ENCODE measurements around the gene BARX2.

The BARX2 gene

GRCh38 chr11:129402206-129403171 is 26.8 kb downstream of the BARX2 start:
- DNase-seq = no peak

- DNase-seq = no peak
These were observed 29.1 kb downstream of the BARX2 start for GRCh38 chr11:129404731-129405130.

- no peak for DNase-seq
These were observed 33.3 kb downstream of the BARX2 start for GRCh38 chr11:129408865-129409444.

DNA sequence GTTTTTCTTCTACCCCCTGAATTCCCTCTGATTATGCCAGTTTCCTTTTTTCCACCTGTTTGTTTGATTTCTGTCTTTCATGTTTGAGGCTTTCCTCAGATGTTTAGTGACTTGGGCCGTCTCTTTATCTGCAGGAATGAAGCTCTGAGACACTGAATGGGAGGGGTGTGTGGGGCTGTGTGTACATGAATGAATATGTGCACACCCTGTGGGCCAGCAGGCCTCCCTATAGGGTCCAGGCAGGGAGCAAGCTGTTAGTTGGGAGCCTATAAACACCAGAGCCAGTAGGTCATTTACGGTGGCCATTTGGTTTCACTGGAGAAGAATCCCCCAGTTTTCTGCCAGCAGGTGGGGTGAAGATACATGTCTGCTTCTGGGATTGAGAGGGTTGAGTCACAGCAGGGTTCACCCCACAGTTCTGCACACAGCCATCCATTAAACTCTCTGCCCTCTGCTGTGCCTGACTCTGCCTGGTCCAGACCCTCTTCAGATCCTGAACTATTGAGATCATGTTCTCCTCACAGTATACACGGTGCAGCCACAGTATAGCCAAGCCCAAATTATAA is 34.8 kb downstream of the BARX2 start:
- DNase-seq = no peak

- no peak for DNase-seq
These were observed 36.8 kb downstream of the BARX2 start for GRCh38 chr11:129412494-129412893.

DNA sequence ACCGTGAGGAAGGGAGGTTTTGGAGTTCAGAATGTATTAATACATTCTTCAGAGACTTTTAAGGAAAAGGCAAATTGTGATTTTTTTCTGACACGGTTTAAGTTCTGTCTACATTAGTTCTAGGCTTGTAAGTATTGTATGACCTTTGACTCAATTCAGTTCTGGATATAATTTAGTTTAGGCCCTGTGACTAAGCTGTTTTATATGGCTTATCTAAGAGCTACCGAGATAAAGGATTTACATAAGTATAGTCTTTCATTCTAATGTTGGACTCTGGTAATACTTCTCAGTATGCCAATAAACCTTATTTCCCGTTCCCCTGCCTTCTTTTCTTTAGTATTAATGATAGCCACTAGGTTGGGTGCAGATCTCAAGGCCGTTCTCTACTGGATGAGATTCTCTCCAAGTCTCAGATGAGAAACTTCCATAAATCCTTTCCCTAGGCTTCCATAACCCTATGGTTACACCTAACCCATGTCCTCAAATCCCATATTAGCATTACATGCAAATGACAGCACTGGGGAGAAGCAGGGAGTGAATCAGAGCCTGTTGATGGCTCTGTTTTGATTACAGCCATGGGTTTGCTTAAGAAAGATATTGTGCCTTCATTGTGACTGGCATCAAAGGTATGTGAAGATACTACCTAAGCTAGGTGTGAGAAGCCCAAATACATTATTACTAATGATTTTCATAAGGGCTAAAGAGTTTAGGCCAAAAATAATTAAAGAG is 38.7 kb downstream of the BARX2 start:
- DNase-seq = no peak

DNA sequence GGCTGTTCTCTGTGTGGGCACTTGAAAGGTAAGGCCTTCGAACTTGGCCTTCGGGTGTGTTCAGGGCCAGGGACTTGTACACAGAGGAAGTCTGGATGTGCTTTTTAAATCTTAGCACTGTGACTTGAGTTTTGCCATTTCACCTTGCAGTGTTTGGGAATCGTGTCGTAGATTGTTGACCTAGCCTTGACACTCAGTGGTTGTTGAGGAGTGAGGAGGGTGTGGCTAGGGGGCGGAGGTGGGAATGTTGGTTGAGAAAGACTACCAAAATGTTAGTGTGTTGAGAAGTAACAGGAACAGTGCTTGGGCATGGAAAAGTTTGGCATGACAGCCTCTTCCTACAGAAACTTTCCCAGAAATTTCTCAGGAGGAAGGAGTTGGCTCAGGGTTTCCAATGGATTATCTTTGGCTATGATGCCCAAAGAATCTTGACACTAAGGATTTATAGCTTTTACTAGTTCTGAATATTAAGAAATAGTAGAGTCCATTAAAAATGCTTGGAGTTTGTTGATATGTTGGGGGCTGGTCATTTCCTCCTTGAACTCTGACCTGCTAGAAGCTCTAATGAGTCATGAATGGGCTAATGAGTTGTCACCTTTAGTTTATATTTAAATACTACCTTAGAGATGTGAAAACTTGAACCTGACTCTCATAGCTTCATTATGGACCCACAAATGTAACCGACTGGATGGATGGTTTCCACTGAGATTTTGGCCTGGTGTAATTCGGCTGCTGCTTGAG is 40.6 kb downstream of the BARX2 start:
- DNase-seq = no peak

DNA sequence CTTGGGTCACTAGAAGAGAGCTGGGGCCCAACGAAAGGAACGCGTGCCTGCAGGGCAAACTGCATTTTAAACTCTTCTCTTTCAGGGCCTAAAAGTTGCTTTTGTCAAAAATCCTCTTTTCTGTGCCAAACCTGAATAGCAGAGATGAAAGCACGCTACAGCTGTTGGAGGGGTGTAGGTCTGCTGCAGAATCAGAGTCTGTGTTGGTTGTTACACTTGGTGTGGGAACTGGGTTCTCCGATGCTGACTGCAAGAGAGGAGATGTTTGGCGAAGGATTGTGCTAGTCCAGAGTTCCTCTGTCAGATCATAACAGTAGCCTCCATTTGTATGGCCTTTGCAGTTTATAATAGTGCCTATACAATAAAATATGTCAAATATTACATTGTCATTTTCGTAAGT is 41.8 kb downstream of the BARX2 start:
- DNase-seq = no peak

DNA sequence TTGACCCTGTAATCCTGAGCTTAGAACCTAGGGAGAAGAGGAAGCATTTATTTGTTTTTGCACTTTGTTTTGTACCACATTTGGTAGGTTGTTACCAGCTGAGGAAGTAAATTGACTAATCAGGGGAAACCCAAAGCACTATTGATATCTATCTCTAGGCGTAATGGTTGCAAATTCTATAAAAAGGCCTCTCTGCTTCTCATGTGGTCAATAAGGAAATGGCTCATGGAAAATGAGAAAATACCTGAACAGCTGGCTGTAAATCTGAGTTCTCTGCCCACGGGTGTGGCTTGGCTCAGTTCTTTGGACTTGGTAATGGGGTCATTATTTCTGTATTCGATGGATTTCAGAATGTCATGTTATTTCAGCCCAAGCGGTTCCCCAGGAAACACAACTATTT is 42.4 kb downstream of the BARX2 start:
- DNase-seq = no peak

GRCh38 chr11:129419386-129419785 is 43.7 kb downstream of the BARX2 start:
- DNase-seq = no peak

GRCh38 chr11:129423426-129423825 is 47.8 kb downstream of the BARX2 start:
- DNase-seq = no peak

GRCh38 chr11:129425214-129425613 is 49.6 kb downstream of the BARX2 start:
- no peak for DNase-seq

DNA sequence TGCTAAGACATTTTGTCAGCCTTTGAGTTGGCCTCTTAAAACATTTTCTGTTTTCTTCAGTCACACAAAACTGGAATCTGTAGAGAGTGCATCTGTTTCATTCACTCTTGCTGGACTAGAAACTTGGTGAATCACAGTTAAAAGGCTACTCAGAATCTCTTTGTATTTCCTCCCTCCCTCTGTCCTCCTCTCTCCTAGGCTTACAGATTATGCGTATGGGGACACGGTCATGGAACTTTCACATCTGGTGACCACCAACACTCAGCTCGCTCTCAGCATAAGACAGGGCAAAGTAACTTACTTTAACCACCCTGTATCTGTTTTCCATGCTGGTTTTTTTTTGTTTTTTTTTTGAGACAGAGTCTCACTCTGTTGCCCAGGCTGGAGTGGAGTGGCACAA is 50.4 kb downstream of the BARX2 start:
- no peak for DNase-seq

DNA sequence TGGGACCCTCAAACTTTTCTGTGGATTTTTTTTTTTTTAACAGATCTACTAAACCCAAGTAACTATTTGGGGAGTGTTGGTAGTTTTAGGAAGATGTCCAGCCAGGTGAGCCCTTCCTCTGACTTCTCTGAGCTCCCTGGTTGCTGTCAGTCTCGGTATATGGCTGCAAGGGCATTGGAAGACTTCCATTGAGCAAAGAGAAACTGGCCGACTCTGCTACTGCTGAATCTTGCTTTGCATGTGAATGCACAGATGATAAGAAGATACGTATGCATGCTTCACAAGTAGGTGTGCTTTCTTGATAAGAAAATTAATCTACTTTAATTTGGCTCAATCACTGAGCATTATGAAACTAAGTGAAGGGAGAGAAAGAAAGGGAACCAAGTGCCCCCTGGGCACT is 51.1 kb downstream of the BARX2 start:
- no peak for DNase-seq

DNA sequence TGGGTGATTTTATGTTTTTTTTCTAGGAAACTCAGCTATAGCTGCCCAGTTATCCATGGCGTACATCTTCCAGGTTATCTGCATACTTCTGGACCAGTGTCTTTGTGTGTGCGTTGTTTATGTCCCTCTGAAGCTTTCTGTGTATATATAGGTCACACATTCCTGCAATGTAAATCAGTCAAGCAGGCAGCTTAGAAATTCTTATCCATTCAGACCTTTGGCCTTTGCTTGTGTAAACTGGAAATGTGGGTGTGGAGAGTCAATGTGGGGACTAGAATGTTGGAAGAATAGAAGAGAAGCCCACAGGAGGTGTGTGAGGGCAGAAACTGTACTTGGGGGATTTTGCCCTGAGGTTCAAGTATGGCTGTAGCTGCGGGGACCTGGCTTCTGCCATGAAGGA is 51.7 kb downstream of the BARX2 start:
- DNase-seq = no peak

DNA sequence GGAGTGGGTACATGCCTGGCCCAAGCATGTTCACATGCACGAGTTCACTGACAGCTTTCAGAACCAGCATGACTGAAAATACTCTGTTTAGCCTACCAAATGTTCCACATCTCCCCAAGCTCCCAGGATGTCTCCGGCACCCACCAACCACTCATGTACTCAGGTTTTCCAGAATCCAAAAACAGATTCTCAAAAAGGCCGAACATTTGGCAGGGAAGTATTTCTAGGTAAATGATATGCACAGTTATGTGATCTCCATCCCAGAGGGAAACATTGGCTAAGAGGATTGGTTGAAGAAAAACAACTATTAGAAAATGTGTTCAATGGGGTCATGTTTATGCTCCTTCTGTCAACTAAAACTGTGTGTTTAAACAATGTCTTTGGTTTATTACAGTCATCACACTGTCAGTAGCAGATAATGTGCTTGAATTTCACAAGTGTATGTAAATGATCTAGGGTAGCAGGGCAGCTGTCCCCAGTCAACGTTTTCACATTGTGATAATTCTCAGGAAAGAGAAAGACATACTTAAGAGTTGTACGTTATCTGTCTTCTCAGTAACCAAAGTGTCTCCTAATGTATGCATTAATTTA is 52.3 kb downstream of the BARX2 start:
- DNase-seq = no peak

GRCh38 chr11:129428557-129428956 is 52.9 kb downstream of the BARX2 start:
- DNase-seq = no peak

DNA sequence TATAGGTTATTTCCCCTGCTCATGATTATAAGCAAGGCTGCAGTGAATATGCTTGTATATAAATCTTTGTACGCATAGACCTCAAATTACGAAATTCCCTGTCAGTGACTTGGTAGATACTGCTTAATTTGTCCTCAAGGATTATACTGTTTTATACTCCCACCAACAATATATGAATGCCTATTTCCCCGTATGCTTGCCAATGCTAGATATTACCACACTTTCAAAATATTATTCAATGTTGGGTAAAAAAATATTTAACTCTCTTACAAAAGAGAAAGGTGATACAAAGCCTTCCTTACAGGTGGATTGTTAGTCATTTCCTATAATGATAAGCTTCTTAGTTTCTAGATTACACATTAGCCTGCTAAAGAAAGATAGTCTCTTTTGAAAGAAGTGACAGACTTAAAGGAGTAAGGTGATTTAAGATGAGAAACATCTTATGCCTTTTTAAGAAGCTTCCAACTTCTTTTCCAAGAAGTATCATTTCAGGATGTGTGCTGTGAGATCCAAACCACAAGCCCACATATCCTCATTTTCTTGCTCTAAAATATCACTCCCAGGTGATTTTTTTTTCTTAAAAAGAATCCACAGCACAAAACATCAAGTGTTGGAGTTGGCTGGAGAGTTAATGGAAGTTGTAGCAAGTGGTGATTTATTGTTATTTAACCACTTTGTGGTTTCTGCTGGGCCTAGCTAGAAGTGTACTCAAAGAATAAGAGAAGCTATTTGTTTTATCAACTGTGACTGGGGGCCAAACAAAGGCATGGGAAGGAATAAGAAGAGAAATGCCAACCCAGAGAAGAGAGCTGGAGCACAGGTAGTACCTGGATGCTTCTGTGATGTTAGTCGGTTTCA is 59.2 kb downstream of the BARX2 start:
- no peak for DNase-seq

- no peak for DNase-seq
These were observed 60.0 kb downstream of the BARX2 start for GRCh38 chr11:129435499-129436245.

- DNase-seq = no peak
These were observed 60.9 kb downstream of the BARX2 start for GRCh38 chr11:129436573-129436972.

All from fibroblast of skin of right biceps (primary cell).